Nephron (organoid): ENCODE results near the gene DDX39A.

Experiments used
- H3K27ac Mint-ChIP-seq, 3 experiments: 2 replicates each; pipeline ENCODE4 v1.8.0; 2020; ENCODE audit warnings: mixed read lengths in 3 of 3, mild to moderate bottlenecking in 2 of 3, moderate library complexity in 1 of 3
- H3K27me3 Mint-ChIP-seq: 2 replicates; pipeline ENCODE4 v1.8.0; 2021; ENCODE audit warnings: low read depth, mild to moderate bottlenecking, moderate library complexity, mixed read lengths
- H3K36me3 Mint-ChIP-seq: 2 replicates; pipeline ENCODE4 v1.8.0; 2020; ENCODE audit warnings: low read depth, mixed read lengths
- H3K4me1 Mint-ChIP-seq: 2 replicates; pipeline ENCODE4 v1.8.0; 2020; ENCODE audit warnings: mixed read lengths
- H3K4me3 Mint-ChIP-seq, 3 experiments: 2 replicates each; pipeline ENCODE4 v1.8.0; 2020; ENCODE audit warnings: mild to moderate bottlenecking in 3 of 3, mixed read lengths in 3 of 3, moderate library complexity in 2 of 3
- H3K9me3 Mint-ChIP-seq: 2 replicates; pipeline ENCODE4 v1.8.0; 2020; ENCODE audit warnings: mixed read lengths
- CTCF ChIP-seq, 3 experiments: fragments of 200-600 bp; sonication (generic); IDR thresholded peaks; one replicate each; pipeline ENCODE4 v1.5.0; 2021; ENCODE audit warnings: antibody characterized with exemption in 3 of 3; ENCODE audit not compliant: unreplicated experiment in 3 of 3

DDX39A gene

GRCh38 chr19:14414926-14415690, 4.0 kb downstream of the DDX39A start:
- Mint-ChIP-seq H3K4me1 (peaks cover 40% of the 10 kb centered on the region), H3K4me3 (peak overlapping the region in 2 of 3 experiments; percentile 56 to 63), H3K9me3 (no peaks in the 10 kb centered on the region), H3K27me3 (no peaks in the 10 kb centered on the region), H3K27ac (peak overlapping the region; percentile 58 to 82 (median 75)), H3K36me3 (peaks cover 41% of the 10 kb centered on the region)
- no peak for TF ChIP-seq CTCF (IDR thresholded peaks at IDR 0.05; ENCODE audit: unreplicated experiment in 3 of 3)

- peaks cover 34% of the 10 kb centered on the region for H3K4me1 Mint-ChIP-seq
- TF ChIP-seq CTCF (IDR thresholded peaks at IDR 0.05; ENCODE audit: unreplicated experiment in 3 of 3) = no peak
- H3K27me3 Mint-ChIP-seq = no peaks in the 10 kb centered on the region
- peak overlapping the region; percentile 89 to 98 (median 93) for H3K27ac Mint-ChIP-seq
- peaks cover 52% of the 10 kb centered on the region for H3K36me3 Mint-ChIP-seq
- H3K9me3 Mint-ChIP-seq = no peaks in the 10 kb centered on the region
- peak overlapping the region; percentile 47 to 74 (median 61) for H3K4me3 Mint-ChIP-seq
Observed at GRCh38 chr19:14413693-14414181, 5.4 kb downstream of the DDX39A start.

GRCh38 chr19:14412996-14413692, 6.0 kb downstream of the DDX39A start:
- peaks cover 34% of the 10 kb centered on the region for H3K4me1 Mint-ChIP-seq
- no peaks in the 10 kb centered on the region for H3K27me3 Mint-ChIP-seq
- peaks cover 57% of the 10 kb centered on the region for H3K36me3 Mint-ChIP-seq
- H3K9me3 Mint-ChIP-seq = no peaks in the 10 kb centered on the region
- H3K4me3 Mint-ChIP-seq = peak overlapping the region; percentile 47 to 74 (median 61)
- no peak for TF ChIP-seq CTCF (IDR thresholded peaks at IDR 0.05; ENCODE audit: unreplicated experiment in 3 of 3)
- H3K27ac Mint-ChIP-seq = peak overlapping the region; percentile 89 to 98 (median 93)

GRCh38 chr19:14412324-14412995, 6.7 kb downstream of the DDX39A start:
- H3K36me3 Mint-ChIP-seq = peaks cover 60% of the 10 kb centered on the region
- H3K4me1 Mint-ChIP-seq = peaks cover 34% of the 10 kb centered on the region
- no peak for TF ChIP-seq CTCF (IDR thresholded peaks at IDR 0.05; ENCODE audit: unreplicated experiment in 3 of 3)
- H3K27me3 Mint-ChIP-seq = no peaks in the 10 kb centered on the region
- no peak overlapping the region for H3K4me3 Mint-ChIP-seq
- no peak overlapping the region for H3K27ac Mint-ChIP-seq
- H3K9me3 Mint-ChIP-seq = no peaks in the 10 kb centered on the region

- no peaks in the 10 kb centered on the region for H3K9me3 Mint-ChIP-seq
- H3K4me3 Mint-ChIP-seq = no peak overlapping the region
- no peaks in the 10 kb centered on the region for H3K27me3 Mint-ChIP-seq
- peaks cover 61% of the 10 kb centered on the region for H3K36me3 Mint-ChIP-seq
- H3K27ac Mint-ChIP-seq = no peak overlapping the region
- H3K4me1 Mint-ChIP-seq = peaks cover 30% of the 10 kb centered on the region
- TF ChIP-seq CTCF (IDR thresholded peaks at IDR 0.05; ENCODE audit: unreplicated experiment in 3 of 3) = no peak
Observed at GRCh38 chr19:14411938-14412245, 7.2 kb downstream of the DDX39A start.
